Measurements from ENCODE around the gene KIZ.

DNA sequence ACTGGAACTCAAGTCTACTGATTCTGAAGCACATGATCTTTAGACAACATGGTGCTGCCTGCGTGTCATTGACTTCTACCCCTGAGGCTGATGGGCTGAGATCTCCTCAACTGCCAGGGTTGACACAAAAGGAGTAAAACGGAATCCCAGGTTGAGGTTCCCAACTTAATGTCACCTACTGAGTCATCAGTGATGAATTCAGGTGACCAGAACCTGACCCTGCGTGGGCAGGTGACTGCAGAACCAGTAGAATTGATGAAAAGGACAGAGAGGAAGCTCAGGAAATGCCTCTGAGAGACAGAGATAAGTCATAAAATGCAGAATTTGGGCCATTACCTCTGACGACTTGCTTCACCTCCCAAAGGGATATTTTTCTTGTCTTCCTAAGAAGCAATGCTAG is 7.7 kb upstream of the KIZ start:
- TF ChIP-seq, protein P1, sequence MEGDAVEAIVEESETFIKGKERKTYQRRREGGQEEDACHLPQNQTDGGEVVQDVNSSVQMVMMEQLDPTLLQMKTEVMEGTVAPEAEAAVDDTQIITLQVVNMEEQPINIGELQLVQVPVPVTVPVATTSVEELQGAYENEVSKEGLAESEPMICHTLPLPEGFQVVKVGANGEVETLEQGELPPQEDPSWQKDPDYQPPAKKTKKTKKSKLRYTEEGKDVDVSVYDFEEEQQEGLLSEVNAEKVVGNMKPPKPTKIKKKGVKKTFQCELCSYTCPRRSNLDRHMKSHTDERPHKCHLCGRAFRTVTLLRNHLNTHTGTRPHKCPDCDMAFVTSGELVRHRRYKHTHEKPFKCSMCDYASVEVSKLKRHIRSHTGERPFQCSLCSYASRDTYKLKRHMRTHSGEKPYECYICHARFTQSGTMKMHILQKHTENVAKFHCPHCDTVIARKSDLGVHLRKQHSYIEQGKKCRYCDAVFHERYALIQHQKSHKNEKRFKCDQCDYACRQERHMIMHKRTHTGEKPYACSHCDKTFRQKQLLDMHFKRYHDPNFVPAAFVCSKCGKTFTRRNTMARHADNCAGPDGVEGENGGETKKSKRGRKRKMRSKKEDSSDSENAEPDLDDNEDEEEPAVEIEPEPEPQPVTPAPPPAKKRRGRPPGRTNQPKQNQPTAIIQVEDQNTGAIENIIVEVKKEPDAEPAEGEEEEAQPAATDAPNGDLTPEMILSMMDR (IDR thresholded peaks at IDR 0.05) = no peak
- no peak for TF ChIP-seq POLR2A (IDR thresholded peaks at IDR 0.05)
